HFFc6 (cell line): ENCODE results near the gene FAM222B. TPM values are rescaled to one million over a fixed set of nuclear protein-coding genes. Genes with fewer than 3 reads are reported as not detected.

Source experiments
- DNase-seq: peaks from one replicate; pipeline ENCODE4 v3.0.0-alpha.2; 2018
- H3K27ac Mint-ChIP-seq: 2 replicates; pipeline ENCODE4 v1.8.0; 2020; ENCODE audit warnings: mild to moderate bottlenecking, mixed read lengths
- H3K27me3 Mint-ChIP-seq: 2 replicates; pipeline ENCODE4 v1.8.0; 2021; ENCODE audit warnings: mild to moderate bottlenecking, moderate library complexity, mixed read lengths; ENCODE audit not compliant: insufficient read depth
- H3K36me3 Mint-ChIP-seq: 2 replicates; pipeline ENCODE4 v1.8.0; 2021; ENCODE audit warnings: low read depth, mixed read lengths
- H3K4me1 Mint-ChIP-seq: 2 replicates; pipeline ENCODE4 v1.8.0; 2020; ENCODE audit warnings: low read depth, mixed read lengths
- H3K4me3 Mint-ChIP-seq: 2 replicates; pipeline ENCODE4 v1.8.0; 2020; ENCODE audit warnings: mild to moderate bottlenecking, moderate library complexity, mixed read lengths
- H3K9me3 Mint-ChIP-seq: 2 replicates; pipeline ENCODE4 v1.8.0; 2020; ENCODE audit warnings: mild to moderate bottlenecking, mixed read lengths
- total RNA-seq, 6 experiments: library from RNA; stranded (reverse); fragmentation: NEBNext Ultra II Directional; extraction: Animal tissue kit (Norgen Biotek cat#: 25700); gene quantifications; 2 replicates in 1 of 6; 3 replicates in 5 of 6; pipeline ENCODE4 v1.2.3, GENCODE V29; 2021
- TF ChIP-seq, protein P1 (sequence below): fragments of 200-600 bp; sonication (generic); IDR thresholded peaks from 2 replicates; pipeline ENCODE4 v1.5.0; 2021; ENCODE audit warnings: antibody characterized with exemption, mild to moderate bottlenecking

FAM222B gene
- total RNA-seq, 6 experiments from 2014 or later, result 14.5 to 17.2 (median 16.6) TPM

DNA sequence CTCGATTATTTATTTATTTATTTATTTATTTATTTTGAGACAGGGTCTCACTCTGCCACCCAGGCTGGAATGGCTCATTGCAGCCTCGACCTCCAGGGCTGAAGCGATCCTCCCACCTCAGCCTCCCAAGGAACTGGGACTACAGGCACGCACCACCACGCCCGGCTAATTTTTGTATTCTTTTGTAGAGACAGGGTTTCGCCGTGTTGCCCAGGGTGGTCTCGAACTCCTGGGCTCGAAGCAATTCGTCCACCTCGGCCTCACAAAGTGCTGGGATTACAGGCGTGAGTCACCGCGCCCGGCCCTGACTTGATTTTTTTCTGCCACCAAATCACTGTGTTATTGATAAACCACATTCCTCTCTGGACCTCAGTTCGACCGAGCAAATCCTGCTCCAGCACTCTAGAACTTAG, 123.6 kb downstream of the FAM222B start:
- Mint-ChIP-seq H3K27me3 (peaks cover 9% of the 10 kb centered on the region), H3K36me3 (peaks cover 37% of the 10 kb centered on the region), H3K4me3 (peak overlapping the region; percentile 100), H3K9me3 (peaks cover 8% of the 10 kb centered on the region; the same call in 1 of the 2 replicates), H3K27ac (peak overlapping the region; percentile 91), H3K4me1 (peaks cover 66% of the 10 kb centered on the region)
- TF ChIP-seq, protein P1, sequence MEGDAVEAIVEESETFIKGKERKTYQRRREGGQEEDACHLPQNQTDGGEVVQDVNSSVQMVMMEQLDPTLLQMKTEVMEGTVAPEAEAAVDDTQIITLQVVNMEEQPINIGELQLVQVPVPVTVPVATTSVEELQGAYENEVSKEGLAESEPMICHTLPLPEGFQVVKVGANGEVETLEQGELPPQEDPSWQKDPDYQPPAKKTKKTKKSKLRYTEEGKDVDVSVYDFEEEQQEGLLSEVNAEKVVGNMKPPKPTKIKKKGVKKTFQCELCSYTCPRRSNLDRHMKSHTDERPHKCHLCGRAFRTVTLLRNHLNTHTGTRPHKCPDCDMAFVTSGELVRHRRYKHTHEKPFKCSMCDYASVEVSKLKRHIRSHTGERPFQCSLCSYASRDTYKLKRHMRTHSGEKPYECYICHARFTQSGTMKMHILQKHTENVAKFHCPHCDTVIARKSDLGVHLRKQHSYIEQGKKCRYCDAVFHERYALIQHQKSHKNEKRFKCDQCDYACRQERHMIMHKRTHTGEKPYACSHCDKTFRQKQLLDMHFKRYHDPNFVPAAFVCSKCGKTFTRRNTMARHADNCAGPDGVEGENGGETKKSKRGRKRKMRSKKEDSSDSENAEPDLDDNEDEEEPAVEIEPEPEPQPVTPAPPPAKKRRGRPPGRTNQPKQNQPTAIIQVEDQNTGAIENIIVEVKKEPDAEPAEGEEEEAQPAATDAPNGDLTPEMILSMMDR, result no peak
- DNase-seq, result no peak

DNA sequence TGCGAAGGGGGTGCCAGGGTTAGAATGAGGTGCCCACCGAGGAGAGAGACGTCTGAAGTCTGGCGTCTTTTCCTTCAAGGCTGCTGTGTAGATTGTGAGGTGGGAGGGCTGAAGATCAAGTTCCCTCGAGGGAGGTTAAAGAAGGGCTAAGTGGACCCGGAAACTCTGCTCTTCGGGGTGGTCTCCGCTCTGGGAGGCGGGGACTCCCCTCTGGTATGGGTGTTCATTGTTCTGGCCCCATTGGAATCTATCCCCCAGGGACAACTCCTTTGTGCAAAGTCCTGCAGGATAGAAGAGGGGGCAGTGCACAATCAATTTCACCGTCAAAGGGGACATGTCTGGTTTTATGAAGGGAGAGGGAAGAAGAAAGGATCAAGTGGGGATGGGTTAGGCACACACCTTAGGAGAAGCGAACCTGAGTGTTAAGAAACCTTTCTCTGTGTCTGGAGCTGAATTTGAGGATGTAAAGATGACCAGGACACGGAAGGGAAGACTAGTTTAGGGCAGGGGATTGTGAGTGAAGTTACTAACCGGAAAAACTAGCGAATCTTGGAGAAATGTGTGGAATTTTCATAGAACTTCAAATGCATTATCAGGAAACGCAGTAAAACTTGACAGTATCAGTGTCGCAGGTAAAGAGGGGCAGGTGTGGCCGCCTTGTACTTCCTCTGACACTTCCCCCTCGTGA, 124.1 kb downstream of the FAM222B start:
- Mint-ChIP-seq H3K27ac (peak overlapping the region; percentile 91), H3K9me3 (peaks cover 8% of the 10 kb centered on the region; the same call in 1 of the 2 replicates), H3K4me1 (peaks cover 61% of the 10 kb centered on the region), H3K4me3 (peak overlapping the region; percentile 88), H3K27me3 (peaks cover 9% of the 10 kb centered on the region), H3K36me3 (peaks cover 39% of the 10 kb centered on the region)
- TF ChIP-seq, protein P1, result no peak
- DNase-seq, result no peak

DNA sequence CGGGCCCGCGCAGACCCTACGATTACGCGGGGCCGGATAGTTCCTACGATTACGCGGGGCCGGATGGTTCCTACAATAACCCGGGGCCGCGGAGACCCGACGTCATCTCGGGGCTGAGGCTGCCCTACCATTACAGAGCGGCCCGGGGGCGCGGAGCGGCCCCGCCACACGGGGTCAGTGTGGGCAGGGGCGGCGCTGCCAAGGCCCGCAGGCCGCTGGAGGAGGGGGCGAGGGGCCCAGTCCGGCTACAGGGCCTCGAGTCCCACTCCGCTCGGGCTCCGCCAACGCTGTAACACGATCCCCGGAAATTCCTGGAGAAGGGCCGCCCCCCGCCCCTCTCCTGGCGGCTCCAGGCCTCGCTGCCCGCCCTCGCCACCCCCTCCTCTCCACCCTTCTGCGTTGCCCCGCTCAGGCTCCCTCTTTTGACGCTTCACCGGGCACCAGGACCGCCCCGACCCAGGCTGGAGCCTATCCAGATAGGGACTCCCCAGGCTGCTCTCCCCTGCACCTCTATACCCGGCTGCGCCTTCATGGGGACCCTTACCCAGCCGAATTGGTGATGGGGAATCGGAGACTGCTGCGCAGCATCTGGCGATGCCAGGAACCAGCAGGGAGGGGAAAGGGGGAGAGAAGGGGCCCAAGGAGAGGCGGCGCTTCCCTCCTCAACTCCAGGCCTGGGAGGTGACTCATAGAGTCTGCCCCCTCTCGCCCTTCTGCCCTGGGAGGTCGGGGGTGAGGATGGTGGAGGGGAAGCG, 124.8 kb downstream of the FAM222B start, which contains the start of gene RAB34:
TSS of gene RAB34 (minus strand) at position 291 of the 755 bp plus-strand sequence. CDS start 602 bp downstream, outside the sequence.
- peaks cover 54% of the 10 kb centered on the region for H3K4me1 Mint-ChIP-seq

DNA sequence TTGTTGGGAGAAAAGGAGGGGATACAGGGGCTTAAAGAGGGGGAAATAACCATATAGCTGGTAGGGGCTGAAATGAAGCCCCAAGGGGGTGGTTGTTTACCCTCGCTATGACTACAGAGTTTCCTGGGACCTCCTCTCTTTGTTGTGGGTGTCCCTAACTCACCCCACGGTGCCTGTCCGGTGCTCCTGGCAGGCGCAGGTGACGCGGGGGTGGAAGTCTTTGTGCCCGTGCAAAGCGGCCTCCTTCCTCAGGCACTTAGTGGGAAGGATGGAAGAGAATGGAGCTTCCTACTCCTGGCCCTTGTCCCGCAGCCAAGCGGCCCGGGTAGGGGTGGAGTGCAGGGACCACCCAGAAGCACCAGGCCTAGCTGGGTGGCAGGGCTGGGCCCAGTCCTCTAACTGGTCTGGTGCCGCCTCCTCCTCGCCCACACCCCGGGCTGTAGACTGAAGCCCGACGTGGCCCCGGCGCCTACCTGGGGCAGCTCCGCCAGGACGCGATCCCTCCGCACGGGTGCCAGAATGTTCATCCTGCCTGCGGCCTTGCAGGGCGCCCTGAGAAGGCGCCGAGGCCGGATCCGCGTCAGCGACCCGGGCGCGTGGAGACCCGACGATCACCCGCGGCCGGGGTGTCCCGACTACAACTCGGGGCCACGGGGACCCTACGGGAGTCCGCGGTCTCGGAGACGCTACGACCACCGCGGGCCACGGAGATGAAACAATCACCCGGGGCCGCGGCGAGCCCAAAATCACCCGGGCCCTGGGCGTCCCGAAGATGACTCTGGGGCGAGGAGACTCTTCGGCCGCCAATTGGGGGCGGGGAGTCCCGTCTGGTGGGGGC, 125.6 kb downstream of the FAM222B start:
- Mint-ChIP-seq H3K4me1 (peaks cover 55% of the 10 kb centered on the region), H3K36me3 (peaks cover 46% of the 10 kb centered on the region)
- DNase-seq, result no peak

More for the DNA sequence above, 124.8 kb downstream of the FAM222B start, which contains the start of gene RAB34:
- Mint-ChIP-seq H3K4me3 (peak within 1 kb of the TSS; percentile 88), H3K27me3 (peaks cover 9% of the 10 kb centered on the region), H3K27ac (peak within 1 kb of the TSS; percentile 91), H3K36me3 (peaks cover 40% of the 10 kb centered on the region), H3K9me3 (peaks cover 8% of the 10 kb centered on the region; the same call in 1 of the 2 replicates)
- DNase-seq, result peak; percentile 74
- TF ChIP-seq, protein P1, result peak; percentile 72

More for the DNA sequence above, 125.6 kb downstream of the FAM222B start:
- Mint-ChIP-seq H3K4me3 (peak overlapping the region; percentile 88), H3K9me3 (peaks cover 8% of the 10 kb centered on the region; the same call in 1 of the 2 replicates), H3K27ac (peak overlapping the region; percentile 82), H3K27me3 (peaks cover 13% of the 10 kb centered on the region)
- TF ChIP-seq, protein P1, result no peak
